Fibroblast of skin of right biceps (primary cell): ENCODE data around the gene PLXNA2.

Experiments
- DNase-seq: peaks from one replicate; pipeline ENCODE4 v3.0.0-alpha.2; 2013

Gene PLXNA2

DNA sequence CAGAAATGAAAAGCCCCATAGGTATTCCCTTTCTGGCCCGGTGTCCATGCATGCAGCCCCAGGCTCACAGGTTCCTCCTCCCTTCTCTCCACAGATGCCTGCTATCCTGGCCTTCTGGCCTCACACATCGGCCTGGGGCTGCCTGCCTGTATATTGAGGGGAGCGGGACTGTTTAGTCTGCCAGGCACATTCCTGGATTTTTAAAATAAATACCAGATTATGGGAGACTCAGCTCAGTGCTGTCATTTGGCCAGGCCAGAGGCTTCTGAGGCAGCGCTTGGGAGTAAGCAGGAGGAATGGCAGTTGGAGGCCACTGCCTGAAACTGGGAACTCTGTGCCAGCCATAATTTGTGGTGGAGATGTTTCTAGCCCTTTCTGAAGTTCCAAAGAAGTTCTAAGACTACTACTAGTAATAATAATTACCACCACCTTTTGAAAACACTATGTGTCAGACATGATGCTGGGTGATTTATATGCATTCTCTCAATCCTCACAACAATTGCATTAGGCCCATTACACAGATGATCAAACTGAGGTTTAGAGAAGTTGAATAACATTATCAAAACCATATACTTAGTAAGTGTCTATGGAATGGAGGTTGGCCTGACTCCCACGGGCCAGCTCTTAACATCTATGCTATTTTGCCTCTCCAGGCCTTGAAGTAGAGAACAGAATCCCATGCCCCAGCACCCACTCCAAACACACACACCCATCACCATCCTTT is 107.6 kb downstream of the PLXNA2 start:
- DNase-seq, result no peak

DNA sequence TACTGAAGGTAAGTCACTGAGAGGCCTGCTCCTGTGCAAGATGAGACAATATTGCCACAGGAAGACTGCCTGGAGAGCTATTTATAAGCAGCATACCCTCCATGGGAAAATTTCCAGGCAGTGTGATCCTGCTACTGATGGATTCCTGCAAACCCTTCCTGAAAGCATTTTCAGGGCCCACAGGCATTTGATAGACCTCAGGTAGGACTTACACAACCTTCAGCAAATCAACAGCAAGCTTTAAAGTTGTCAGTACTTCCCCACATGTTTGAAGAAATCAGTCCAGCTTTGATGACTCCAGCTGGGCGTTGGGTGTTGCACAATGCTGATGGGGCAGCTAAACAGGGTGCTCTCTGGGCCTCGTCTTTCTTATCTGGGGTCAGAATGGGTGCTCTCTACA is 108.8 kb downstream of the PLXNA2 start:
- peak; percentile 31 for DNase-seq

DNA sequence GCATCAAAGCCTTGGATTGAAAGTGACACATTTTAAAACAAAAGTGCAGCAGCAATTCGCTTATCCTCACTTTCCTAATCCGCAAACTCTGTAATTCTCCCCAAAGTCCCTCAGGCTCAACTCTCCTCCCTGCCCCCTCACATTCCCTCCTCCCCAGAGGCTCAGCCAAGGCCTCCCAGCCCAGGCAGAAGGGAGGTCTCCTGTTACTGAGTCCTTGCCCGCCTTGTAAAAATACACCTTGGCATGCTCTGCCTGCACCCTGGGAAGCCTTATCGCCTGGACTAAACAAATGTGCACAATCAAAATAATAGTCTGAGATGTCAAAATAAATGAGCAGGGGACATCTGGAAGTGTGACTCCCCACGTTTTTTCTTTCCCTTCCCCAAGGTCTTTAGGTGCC is 109.7 kb downstream of the PLXNA2 start:
- DNase-seq, result no peak

GRCh38 chr1:208133355-208133754 is 110.8 kb downstream of the PLXNA2 start:
- no peak for DNase-seq

DNA sequence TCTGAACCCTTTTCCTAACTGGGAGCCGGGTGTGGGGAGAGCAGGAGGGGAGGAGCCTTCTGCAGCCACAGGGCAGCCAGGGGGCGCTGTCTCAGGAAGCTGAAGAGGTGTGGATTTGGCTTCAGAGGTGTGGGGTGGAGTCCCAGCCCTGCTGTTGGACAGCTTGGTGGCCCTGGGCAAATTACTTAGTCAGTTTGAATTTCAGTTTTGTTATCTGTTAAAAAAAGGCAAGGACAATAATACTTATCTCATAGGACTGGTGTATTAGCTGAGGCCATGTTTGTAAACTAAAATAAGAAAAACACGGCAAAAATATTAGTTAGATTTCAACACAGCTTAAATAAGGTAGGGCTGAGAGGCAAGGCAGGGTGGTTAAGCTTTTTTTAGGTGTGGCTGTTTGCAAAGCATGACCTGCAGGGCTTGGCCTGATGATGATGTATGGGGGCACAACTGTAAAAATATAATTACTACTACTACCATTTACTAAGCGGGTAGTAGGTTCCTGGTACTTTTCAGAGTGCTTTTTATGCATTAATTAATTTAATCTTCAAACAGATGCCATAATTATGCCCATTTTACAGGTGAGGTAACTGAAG is 111.8 kb downstream of the PLXNA2 start:
- DNase-seq, result peak; percentile 60

DNA sequence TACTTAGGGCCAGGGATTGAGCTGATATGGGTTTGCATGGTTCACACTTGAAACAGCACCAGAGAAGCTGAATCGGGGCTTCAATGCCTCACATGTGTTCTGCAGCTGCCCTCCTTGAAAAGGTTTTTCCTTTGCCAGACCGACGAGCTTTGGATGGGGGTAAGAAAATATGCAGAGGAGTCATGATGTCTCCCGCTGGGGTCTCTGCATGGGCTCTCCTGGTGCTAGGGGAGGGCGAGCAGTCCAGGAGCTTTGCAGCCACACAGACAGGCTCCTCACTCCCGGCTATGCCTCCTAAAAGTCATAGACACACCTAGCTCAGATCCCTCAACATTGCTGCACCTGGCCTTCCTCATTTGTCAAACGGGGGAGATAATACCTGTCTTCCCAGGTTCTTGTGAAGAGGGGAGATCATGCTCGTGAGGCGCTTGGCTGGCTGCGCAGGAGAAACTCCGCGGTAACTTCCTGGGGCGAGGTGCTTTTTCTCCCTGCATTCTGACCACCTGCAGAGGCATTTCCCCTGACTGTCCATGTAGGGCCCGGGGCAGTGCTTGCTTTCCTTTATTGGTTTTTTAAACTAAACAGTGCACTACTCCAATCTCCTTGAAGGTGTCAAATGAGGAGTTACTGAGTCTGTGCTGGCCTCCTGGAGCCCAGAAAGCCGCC is 112.4 kb downstream of the PLXNA2 start:
- DNase-seq, result no peak

DNA sequence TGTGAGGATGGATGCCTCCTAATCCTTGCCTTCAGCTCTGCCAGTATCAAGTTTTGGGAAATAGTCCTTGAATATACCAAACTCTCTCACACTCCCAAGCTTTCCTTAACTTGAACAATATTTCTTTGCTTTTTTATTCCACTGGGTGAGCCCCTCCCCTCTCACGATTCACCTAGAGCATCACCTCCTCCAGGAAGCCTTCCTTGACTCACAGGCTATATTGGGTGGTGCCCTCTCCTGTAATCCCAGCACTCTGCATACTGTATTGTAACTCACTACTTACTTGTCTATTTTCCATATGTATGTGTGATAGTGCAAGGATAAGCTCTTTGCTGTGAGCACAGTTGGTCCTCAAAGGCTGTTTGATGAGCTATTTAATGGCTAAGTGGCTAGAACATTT is 114.7 kb downstream of the PLXNA2 start:
- DNase-seq, result no peak

DNA sequence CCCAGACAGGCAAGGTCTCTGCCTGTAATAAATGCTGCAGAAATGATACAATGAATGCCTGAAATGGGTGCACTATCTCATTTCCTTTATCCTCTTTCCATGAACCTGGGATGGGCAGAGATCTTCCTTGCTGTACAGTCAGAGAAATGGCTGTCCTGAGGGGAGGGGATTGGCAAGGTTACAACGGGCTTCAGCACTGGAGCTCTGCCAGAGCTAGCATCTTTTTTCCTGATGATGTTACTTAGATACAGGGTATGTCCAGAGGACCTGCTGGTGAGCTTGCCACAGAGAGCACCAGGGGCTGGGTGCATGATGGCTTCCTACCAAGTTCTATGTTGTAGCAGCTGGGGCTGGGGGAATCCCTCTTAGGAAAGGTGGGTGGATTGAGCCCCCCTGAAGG is 115.1 kb downstream of the PLXNA2 start:
- DNase-seq, result no peak

GRCh38 chr1:208127792-208128529 is 116.2 kb downstream of the PLXNA2 start:
- DNase-seq, result no peak

DNA sequence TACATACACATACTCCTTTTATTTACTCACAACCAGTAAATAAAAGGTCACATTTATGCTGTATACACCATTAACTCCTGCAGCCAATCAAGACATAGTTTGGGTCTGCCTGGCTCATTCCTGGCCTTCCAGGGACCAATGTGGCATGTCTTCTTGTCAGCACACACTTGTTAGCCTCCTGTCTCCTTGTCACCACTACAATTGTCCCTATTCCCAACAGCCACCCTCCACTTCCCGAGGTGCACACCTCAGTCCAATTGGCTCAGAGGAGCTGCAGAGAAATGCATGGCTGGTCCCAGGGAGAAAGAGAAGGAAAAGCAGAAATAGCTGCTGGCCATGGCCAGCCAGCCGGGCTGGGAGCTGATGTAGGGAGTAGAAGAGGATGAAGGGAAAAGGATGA is 116.9 kb downstream of the PLXNA2 start:
- DNase-seq, result no peak

- no peak for DNase-seq
Observed at GRCh38 chr1:208126108-208126507, 118.1 kb downstream of the PLXNA2 start.

DNA sequence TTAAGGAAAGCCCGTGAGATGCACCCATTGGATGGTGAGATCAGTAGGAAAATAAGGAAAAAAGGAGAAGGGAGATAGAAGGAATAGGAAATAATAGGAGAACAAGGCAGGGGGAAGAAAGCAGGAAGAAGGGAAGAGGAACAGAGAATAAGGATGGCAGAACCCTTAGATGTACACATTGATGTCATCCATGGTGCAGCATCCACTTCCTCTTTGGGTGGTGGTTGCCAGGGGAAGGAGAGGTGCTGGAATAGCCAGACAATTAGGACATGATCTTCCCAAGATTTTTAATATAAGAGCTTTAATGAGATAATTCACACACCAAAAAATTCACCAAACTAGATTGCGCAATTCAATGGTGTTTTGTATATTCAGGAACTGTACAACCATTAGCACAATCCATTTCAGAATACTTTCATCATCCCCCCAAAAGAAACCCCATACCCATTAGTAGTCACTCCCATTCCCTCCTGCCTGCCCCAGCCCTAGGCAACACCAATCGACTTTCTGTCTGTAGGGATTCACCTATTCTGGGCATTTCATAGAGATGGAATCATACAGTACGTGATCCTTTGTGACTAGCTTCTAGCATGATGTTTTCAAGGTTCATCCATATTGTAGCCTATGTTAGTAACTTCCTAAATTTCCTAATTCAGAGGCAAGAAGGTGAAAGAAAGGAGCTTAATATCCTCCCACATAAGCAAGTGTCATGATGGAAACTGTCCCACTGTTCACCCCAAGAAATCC is 121.4 kb downstream of the PLXNA2 start:
- no peak for DNase-seq

GRCh38 chr1:208121813-208122364 is 122.3 kb downstream of the PLXNA2 start:
- DNase-seq, result no peak

DNA sequence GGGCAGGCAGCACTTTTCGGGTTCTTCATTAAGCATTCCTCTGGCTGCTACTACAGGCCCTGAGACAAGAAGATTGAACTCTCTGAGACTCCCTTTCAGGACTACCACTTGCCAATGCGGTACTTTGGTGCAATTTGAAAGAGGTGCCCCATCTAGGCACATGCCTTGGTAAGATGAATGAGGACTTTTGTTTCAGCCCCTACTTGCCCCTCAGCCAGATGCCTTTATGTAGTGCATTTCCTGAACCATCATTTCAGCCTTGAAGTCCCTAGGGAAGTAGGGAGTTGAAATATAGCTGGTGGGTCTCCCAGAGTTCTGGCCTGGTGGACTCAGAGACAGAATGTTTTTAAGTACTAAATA is 123.8 kb downstream of the PLXNA2 start:
- DNase-seq, result no peak

GRCh38 chr1:208118841-208119606 is 125.2 kb downstream of the PLXNA2 start:
- DNase-seq, result no peak

- DNase-seq, result no peak
Observed at GRCh38 chr1:208118306-208118705, 125.9 kb downstream of the PLXNA2 start.

- DNase-seq, result no peak
Observed at GRCh38 chr1:208117826-208118225, 126.4 kb downstream of the PLXNA2 start.

DNA sequence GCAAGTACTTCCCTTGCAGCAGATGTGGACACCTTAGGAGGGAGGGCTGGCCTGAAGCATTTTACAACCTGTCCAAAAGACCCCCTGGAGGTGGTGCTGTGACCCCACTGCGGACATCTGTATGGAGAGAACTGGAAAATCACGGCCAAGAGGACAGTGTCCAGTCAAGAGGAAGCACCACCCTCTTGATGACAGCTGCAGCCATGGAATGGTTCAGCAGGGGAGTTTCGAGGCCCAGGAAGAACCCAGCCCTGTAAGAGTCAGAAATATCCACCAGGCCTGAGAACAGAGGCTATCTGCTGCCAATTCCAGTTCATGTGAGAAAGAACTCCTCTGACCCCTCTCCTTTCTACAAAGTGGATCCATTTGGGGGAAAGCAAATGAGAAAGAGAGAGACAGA is 126.8 kb downstream of the PLXNA2 start:
- DNase-seq, result no peak

DNA sequence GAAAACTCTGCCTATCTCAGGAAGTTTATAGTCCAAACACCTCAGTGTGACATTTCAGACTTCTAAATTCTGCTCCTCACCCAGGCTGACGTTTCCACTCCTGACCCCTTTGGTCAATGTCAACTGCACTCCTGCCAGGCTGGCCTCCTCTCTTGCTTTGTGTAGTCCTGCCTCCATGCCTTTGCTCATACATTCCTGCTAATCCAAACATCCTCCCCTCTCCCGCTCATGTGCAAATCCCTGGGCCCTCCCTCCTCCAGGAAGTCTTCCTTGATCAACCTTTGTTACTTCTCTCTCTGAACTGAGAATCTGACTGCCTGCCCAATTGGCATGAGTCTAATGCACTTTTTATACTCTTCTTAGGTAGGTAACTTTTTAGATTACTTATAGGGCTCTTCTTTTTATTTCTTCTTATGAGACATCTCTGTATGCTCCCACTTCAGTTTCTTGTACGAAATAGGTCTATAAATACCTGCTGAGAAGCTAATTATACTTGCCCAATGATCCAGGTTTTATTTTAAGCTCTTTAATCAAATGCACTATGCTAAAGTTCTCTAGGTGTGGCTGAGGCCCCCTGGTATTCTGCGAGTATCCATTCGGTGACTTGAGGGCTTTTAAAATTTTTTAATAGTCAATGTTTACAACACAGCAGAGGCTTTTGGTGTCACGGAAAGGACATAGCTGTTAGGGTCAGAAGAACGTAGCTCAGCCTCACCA is 128.1 kb downstream of the PLXNA2 start:
- DNase-seq, result no peak

GRCh38 chr1:208113011-208113410 is 131.2 kb downstream of the PLXNA2 start:
- no peak for DNase-seq

DNA sequence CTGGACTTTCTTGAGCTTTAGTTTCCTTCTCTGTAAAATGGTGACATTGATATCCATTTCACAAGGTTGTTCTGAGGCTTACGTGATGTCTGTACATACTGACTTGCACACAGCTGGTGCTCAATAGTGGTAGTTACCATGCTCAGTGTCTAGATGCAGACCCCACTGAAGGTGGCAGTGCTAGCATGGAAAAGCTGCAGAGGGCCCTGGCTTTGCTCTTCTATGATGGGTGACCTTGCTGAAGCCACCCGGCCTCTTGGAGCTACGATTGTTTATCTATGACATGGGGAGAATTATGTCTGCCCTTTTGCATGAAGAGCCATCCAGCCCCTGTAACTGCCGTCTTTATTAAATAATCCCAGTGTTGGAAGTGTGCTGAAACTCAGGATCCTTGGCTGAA is 131.8 kb downstream of the PLXNA2 start:
- DNase-seq, result no peak
